ENCODE measurements around the gene RAPGEF3. TPM values are rescaled to one million over a fixed set of nuclear protein-coding genes. Genes with fewer than 3 reads are reported as not detected.

Gene RAPGEF3
- total and polyA plus RNA-seq, 2 of the 13 experiments (the other 11 are each of a cell fraction or from before 2014, with no cell fraction given) = 0.07 TPM

DNA sequence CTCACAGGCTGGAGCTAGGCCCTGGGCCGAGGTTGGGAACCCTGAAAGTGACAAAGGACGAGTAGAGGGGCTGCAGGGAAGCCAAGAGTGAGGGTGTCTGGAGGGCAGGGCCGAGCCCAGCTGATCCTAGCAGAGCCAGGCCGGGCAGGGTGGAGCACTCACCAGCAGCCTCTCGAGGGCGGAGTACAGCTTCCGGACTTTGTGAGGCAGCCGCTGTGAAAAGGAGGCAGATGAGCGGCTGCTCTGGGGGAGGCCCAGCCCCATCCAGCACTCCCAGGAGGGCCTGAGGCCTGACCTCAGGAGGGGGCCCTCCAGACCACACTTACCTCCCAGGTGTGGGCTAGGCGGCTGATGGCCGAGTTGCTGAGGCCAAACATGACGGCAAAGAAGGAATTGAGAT is 18.7 kb downstream of the RAPGEF3 start (continued):
- TF ChIP-seq AKAP8 (CRISPR knock-in tag; IDR thresholded peaks at IDR 0.05) (no peak), KDM5A (IDR thresholded peaks at IDR 0.05; ENCODE audit: borderline replicate concordance, low read length) (no peak), ZNF263 (CRISPR knock-in tag; IDR thresholded peaks at IDR 0.05) (peak; percentile 99), ZNF235 (CRISPR knock-in tag; IDR thresholded peaks at IDR 0.05; ENCODE audit: borderline replicate concordance) (no peak), ZNF530 (CRISPR knock-in tag; IDR thresholded peaks at IDR 0.05; ENCODE audit: low read depth) (no peak), TCF7 (IDR thresholded peaks at IDR 0.05; ENCODE audit: low read depth) (no peak), ZNF136 (CRISPR knock-in tag; IDR thresholded peaks at IDR 0.05; ENCODE audit: low read depth) (no peak), ZNF331 (CRISPR knock-in tag; IDR thresholded peaks at IDR 0.05) (no peak), ETV5 (CRISPR knock-in tag; IDR thresholded peaks at IDR 0.05; ENCODE audit: borderline replicate concordance) (peak; percentile 52; the same call in 1 of the 2 replicates), TFDP2 (CRISPR knock-in tag; IDR thresholded peaks at IDR 0.05) (no peak), NFYC (CRISPR knock-in tag; IDR thresholded peaks at IDR 0.05) (no peak), HNF4A (CRISPR knock-in tag; IDR thresholded peaks at IDR 0.05) (peak; percentile 43; the same call in 1 of the 2 replicates), MLX (CRISPR knock-in tag; IDR thresholded peaks at IDR 0.05) (no peak), ZSCAN5A (CRISPR knock-in tag; IDR thresholded peaks at IDR 0.05; ENCODE audit: borderline replicate concordance) (no peak), GPN1 (CRISPR knock-in tag; IDR thresholded peaks at IDR 0.05; ENCODE audit: borderline replicate concordance) (no peak), CEBPG (CRISPR knock-in tag; IDR thresholded peaks at IDR 0.05) (no peak), FLYWCH1 (CRISPR knock-in tag; IDR thresholded peaks at IDR 0.05) (no peak), NCOA1 (CRISPR knock-in tag; IDR thresholded peaks at IDR 0.05) (no peak), CTCF (CRISPR knock-in tag; IDR thresholded peaks at IDR 0.05) (peak; percentile 18; the same call in 1 of the 2 replicates), SOX6 (IDR thresholded peaks at IDR 0.05) (no peak), SOX6 (CRISPR knock-in tag; IDR thresholded peaks at IDR 0.05) (no peak), SRY (CRISPR knock-in tag; IDR thresholded peaks at IDR 0.05) (no peak), SNAPC2 (CRISPR knock-in tag; IDR thresholded peaks at IDR 0.05) (no peak), MAX (IDR thresholded peaks at IDR 0.05) (no peak)
- TF ChIP-seq, protein P1, sequence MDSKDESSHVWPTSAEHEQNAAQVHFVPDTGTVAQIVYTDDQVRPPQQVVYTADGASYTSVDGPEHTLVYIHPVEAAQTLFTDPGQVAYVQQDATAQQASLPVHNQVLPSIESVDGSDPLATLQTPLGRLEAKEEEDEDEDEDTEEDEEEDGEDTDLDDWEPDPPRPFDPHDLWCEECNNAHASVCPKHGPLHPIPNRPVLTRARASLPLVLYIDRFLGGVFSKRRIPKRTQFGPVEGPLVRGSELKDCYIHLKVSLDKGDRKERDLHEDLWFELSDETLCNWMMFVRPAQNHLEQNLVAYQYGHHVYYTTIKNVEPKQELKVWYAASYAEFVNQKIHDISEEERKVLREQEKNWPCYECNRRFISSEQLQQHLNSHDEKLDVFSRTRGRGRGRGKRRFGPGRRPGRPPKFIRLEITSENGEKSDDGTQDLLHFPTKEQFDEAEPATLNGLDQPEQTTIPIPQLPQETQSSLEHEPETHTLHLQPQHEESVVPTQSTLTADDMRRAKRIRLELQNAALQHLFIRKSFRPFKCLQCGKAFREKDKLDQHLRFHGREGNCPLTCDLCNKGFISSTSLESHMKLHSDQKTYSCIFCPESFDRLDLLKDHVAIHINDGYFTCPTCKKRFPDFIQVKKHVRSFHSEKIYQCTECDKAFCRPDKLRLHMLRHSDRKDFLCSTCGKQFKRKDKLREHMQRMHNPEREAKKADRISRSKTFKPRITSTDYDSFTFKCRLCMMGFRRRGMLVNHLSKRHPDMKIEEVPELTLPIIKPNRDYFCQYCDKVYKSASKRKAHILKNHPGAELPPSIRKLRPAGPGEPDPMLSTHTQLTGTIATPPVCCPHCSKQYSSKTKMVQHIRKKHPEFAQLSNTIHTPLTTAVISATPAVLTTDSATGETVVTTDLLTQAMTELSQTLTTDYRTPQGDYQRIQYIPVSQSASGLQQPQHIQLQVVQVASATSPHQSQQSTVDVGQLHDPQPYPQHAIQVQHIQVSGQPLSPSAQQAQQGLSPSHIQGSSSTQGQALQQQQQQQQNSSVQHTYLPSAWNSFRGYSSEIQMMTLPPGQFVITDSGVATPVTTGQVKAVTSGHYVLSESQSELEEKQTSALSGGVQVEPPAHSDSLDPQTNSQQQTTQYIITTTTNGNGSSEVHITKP (CRISPR knock-in tag; IDR thresholded peaks at IDR 0.05; ENCODE audit: low read depth) = no peak
